Fibroblast of villous mesenchyme (primary cell): Measurements from ENCODE around the gene SDHA. TPM values are rescaled to one million over a fixed set of nuclear protein-coding genes. Genes with fewer than 3 reads are reported as not detected.
"Not testable (repeated sequence)": the region's sequence is repeated elsewhere in the genome, so short reads cannot be mapped to it uniquely, and the experiment has no call there.

Experiments used
- DNase-seq: peaks from one replicate; pipeline ENCODE4 v3.0.0-alpha.2; 2010; ENCODE audit warnings: low read depth
- H3K4me3 ChIP-seq: 2 replicates; pipeline ENCODE4 v1.5.1; 2011; ENCODE audit warnings: low read depth, mild to moderate bottlenecking, low read length
- CTCF ChIP-seq: IDR thresholded peaks from 2 replicates; pipeline ENCODE4 v1.5.1; 2012; ENCODE audit warnings: low read depth, mild to moderate bottlenecking, low read length; ENCODE audit not compliant: insufficient read depth
- total RNA-seq: library from RNA; depleted of rRNA; stranded (reverse); fragments of >200 nt; gene quantifications from 2 replicates; pipeline ENCODE4 v1.2.3, GENCODE V29; 2012

The SDHA gene
- total RNA-seq, 1 donor, result 87.2 TPM

GRCh38 chr5:285991-286557 is 68.0 kb downstream of the SDHA start:
- DNase-seq, result no peak

GRCh38 chr5:290200-290599 is 72.1 kb downstream of the SDHA start:
- not testable (repeated sequence) for DNase-seq

More at GRCh38 chr5:285991-286557, 68.0 kb downstream of the SDHA start:
- H3K4me3 ChIP-seq, result no peak overlapping the region
- TF ChIP-seq CTCF, result no peak

GRCh38 chr5:291345-291744 is 73.2 kb downstream of the SDHA start:
- DNase-seq, H3K4me3 ChIP-seq: not testable (repeated sequence)

More at GRCh38 chr5:290200-290599, 72.1 kb downstream of the SDHA start:
- H3K4me3 ChIP-seq, result not testable (repeated sequence)

- not testable (repeated sequence) for H3K4me3 ChIP-seq, DNase-seq
These were observed 76.7 kb downstream of the SDHA start for GRCh38 chr5:294788-295187.

- not testable (repeated sequence) for DNase-seq, H3K4me3 ChIP-seq
These were observed 78.1 kb downstream of the SDHA start for GRCh38 chr5:296207-296606.

GRCh38 chr5:296954-297353 is 78.8 kb downstream of the SDHA start:
- H3K4me3 ChIP-seq, result not testable (repeated sequence)
- DNase-seq, result peak; percentile 98

GRCh38 chr5:297448-297847 is 79.3 kb downstream of the SDHA start:
- DNase-seq, H3K4me3 ChIP-seq: not testable (repeated sequence)

- not testable (repeated sequence) for H3K4me3 ChIP-seq, DNase-seq
These were observed 80.0 kb downstream of the SDHA start for GRCh38 chr5:297991-298736.

- DNase-seq, result no peak
- H3K4me3 ChIP-seq, result no peak overlapping the region
- no peak for TF ChIP-seq CTCF
These were observed 80.6 kb downstream of the SDHA start for GRCh38 chr5:298737-299125.

- not testable (repeated sequence) for DNase-seq, H3K4me3 ChIP-seq
These were observed 81.8 kb downstream of the SDHA start for GRCh38 chr5:299921-300320.

GRCh38 chr5:300691-301435 is 82.7 kb downstream of the SDHA start:
- DNase-seq, H3K4me3 ChIP-seq: not testable (repeated sequence)

GRCh38 chr5:302416-302815 is 84.3 kb downstream of the SDHA start:
- not testable (repeated sequence) for DNase-seq, H3K4me3 ChIP-seq
